NCI-H1048 (cell line): ENCODE data around the gene DES.

Experiments used
- DNase-seq: peaks from one replicate; lab custom pipeline; 2025; lab: John Stamatoyannopoulos, UW

Gene DES

DNA sequence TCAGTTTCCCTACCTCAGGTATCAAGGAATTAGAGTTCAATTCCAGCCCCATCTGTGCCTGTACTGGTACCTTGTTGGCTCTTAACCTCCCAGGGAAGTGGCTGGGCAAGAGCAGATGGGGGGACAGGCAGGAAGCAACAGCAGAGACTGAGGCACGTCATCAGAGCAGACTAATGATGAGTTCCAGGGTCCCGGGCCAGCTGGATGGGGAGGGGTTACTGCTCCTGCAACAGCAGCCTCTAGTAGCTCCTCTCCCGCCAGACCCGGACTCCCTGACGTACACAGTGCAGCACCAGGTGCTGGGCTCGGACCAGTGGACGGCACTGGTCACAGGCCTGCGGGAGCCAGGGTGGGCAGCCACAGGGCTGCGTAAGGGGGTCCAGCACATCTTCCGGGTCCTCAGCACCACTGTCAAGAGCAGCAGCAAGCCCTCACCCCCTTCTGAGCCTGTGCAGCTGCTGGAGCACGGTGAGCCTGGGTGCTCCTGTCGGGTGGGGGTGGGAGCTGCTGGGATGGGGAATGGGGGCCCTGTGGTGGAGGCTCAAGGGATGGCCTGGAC is 54.5 kb downstream of the DES start:
- DNase-seq, result no peak

DNA sequence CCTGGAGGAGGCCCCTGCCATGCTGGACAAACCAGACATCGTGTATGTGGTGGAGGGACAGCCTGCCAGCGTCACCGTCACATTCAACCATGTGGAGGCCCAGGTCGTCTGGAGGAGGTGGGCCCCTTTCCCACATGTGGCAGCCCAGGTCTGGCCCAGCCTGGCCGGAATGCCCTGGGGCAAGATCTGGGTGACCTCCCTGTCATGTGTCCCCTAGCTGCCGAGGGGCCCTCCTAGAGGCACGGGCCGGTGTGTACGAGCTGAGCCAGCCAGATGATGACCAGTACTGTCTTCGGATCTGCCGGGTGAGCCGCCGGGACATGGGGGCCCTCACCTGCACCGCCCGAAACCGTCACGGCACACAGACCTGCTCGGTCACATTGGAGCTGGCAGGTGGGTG is 55.3 kb downstream of the DES start:
- no peak for DNase-seq

DNA sequence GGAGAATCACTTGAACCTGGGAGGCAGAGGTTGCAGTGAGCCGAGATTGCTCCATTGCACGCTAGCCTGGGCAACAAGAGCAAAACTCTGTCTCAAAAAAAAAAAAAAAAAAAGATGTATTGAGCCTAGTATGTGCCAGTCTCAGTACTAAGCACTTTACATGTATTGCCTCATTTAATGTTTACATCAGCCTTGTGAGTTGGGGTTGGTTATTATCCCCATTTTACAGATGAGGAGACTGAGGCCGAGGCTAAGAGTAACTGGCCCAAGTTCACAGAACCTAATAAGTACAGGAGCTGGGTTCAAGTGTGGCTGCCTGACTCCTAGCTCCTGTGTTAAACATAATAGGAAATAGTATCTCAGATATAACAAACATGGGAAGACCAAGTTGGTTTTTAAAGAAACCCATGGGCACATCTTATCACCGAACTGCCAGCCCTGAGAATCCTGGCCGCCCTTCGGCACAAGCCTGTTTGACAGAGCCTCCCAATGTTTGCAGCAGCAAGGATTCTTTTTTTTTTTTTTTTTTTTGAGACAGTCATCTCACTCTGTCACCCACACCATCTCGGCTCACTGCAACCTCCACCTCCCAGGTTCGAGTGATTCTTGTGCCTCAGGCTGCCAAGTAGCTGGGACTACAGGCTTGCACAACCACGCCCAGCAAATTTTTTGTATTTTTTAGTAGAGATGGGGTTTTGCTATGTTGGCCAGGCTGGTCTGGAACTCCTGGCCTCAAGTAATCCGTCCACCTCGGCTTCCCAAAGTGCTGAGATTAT is 56.3 kb downstream of the DES start:
- no peak for DNase-seq

DNA sequence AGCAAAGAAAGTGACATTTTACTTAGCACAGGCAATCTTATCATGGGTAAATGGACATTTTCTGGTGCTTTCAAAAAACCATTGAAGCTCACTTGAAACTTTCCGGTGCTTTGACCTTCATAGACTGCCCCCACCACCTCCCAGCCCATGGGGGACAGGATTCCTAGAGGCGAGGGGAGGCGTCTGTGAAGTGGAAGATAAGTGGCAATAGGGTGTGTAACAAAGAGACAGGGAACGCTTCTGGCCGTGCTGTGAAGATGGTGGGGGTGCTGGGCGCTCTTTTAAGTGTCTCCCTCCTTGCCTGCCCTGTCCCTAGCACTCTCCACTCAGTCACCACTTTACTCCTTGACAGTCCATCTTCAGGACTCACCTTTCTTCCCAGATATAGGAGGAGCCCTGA is 57.1 kb downstream of the DES start:
- DNase-seq, result no peak

DNA sequence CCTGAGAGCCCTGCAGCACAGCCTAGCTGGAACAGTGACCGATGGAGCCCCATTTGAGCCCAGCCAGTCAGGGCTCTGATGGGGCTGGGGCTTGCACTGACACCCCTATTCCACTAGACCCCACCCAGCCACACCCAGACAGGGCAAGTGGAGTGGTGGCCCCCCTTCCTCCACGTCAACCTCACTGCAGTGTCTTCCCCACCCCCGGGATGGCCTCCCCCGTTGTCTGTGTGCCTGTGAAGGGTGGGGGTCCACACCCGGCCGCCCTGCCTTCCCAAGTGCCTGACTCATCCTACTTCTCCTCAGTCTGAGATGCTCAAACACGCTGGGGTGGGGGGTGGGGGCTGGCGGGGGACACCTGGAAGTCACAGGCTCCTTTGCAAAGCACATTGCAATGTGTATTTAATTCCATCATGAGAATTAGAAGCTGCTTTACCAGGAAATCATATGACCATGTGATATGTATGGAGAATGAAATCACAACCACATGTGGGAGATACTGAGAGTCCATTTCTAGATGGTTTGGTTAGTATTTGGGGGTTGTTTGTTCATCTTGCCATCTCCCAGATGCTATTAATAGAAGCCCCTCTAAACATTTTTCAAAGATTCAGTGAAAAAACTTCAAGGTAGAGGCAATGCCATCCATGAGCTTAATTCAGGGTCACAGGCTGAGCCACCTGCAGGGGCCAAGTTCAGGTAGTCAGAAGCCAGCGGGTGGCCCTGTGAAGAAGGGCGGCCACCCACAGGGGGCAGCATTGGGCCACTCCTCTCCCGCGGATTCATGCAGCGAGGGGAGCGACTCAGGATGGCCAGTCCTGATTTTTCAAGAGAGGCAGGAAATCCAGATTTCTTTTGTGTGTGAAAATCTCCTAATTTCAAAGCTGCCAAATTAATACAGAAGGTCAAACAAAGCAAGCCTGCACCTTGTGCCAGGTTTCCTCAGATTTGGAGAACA is 57.8 kb downstream of the DES start:
- no peak for DNase-seq
